Measurements from ENCODE around the gene TRPM4.

The TRPM4 gene

DNA sequence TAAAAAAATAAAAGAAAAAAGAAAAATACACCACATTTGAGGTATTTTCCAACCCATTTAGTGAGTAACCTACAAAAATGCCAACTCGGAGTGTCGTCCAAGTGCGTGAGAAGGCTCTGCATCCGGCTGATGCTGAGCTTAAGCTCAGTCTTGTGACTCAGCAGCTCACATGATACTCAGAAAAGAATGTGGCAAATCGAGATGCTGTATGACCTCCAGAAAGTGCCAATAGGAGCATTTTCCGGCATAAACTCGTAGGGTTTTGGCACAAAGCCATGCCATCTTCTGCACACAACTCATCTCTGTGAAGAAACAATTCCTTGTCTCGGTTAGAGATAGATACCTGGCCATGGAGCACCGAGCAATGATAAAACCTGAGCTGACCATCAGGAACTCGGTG is 58.5 kb downstream of the TRPM4 start:
- H3K27ac ChIP-seq: no peak overlapping the region

DNA sequence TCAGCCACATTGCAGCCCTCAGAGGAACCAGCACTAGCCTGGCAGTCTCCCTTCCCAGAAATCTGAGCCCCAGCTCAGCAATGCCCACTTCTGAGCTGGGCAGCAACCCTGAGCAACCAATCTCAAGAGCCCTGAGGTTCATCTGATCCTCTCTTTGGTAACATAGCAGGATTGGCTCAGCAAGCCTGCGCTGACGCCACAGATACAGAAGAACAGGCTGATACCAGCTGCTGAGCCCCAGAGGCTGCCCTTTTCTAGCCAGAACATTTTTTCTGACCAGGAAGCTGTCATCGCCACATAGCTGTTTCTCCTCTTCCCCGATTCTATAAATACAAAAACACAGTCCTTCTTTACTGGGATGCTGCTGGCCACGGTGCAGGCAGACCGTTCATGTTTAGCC is 59.8 kb downstream of the TRPM4 start:
- TF ChIP-seq, protein P1, sequence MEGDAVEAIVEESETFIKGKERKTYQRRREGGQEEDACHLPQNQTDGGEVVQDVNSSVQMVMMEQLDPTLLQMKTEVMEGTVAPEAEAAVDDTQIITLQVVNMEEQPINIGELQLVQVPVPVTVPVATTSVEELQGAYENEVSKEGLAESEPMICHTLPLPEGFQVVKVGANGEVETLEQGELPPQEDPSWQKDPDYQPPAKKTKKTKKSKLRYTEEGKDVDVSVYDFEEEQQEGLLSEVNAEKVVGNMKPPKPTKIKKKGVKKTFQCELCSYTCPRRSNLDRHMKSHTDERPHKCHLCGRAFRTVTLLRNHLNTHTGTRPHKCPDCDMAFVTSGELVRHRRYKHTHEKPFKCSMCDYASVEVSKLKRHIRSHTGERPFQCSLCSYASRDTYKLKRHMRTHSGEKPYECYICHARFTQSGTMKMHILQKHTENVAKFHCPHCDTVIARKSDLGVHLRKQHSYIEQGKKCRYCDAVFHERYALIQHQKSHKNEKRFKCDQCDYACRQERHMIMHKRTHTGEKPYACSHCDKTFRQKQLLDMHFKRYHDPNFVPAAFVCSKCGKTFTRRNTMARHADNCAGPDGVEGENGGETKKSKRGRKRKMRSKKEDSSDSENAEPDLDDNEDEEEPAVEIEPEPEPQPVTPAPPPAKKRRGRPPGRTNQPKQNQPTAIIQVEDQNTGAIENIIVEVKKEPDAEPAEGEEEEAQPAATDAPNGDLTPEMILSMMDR (IDR thresholded peaks at IDR 0.05): no peak
- TF ChIP-seq ZFX (IDR thresholded peaks at IDR 0.05; ENCODE audit: borderline replicate concordance): no peak

More for the DNA sequence above, 58.5 kb downstream of the TRPM4 start:
- TF ChIP-seq, protein P1 (IDR thresholded peaks at IDR 0.05): no peak
- TF ChIP-seq ZFX (IDR thresholded peaks at IDR 0.05; ENCODE audit: borderline replicate concordance): no peak

DNA sequence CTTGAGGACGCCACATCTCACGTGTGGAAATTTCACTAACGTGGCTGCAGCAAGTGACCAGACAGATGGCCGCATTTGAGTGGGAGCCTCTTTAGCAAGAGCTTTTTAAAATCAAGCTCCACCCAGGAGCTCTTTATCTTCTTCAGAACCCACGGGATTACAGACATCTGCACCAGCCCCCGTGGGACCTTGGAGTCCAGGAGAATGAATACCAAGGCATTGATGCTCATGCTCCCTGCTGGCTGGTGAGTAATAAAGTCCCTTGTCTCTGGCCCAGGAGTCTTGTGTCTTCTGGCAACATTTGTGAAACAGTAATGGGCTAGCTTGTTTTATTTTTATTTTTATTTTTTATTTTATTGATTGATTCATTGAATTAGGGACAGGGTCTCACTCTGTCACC is 64.4 kb downstream of the TRPM4 start:
- no peak overlapping the region for H3K27ac ChIP-seq
- no peak for TF ChIP-seq ZFX (IDR thresholded peaks at IDR 0.05; ENCODE audit: borderline replicate concordance)
- TF ChIP-seq, protein P1 (IDR thresholded peaks at IDR 0.05): no peak

More for the DNA sequence above, 59.8 kb downstream of the TRPM4 start:
- H3K27ac ChIP-seq: no peak overlapping the region

DNA sequence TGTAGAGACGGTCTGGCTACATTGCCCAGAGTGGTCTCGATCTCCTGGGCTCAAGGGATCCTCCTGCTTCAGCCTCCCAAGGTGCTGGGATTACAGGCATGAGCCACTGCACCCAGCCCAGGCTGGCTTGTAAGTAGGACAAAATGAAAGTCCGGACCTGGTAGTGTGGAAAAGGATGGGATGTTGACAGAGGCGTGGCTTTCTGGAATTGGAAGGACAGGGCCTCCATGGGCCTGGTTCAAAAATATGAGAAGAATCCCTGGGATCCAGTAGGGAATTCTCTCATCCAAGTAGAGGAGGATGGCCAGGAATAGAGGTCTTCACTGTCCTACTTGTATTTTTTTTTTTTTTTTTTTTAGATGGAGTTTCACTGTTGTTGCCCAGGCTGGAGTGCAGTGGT is 64.9 kb downstream of the TRPM4 start:
- TF ChIP-seq ZFX (IDR thresholded peaks at IDR 0.05; ENCODE audit: borderline replicate concordance): no peak
- TF ChIP-seq, protein P1 (IDR thresholded peaks at IDR 0.05): no peak
- no peak overlapping the region for H3K27ac ChIP-seq

DNA sequence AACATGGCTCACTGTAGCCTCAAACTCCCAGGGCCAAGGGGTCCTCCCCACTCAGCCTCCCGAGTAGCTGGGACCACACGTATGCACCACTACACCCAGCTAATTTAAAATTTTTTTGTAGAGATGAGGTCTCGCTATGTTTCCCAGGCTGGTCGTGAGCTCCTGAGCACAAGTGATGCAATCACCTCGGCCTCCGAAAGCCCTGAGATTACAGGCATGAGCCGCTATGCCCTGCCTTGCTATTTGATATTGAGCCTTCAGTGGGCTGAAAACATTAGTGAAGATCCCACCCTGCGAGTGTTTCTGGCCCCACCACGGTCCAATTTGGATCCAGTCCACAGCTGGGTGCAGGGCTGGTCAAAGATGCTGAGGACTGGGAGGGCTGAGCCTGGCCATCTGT is 65.9 kb downstream of the TRPM4 start:
- TF ChIP-seq, protein P1 (IDR thresholded peaks at IDR 0.05): no peak
- TF ChIP-seq ZFX (IDR thresholded peaks at IDR 0.05; ENCODE audit: borderline replicate concordance): no peak
- no peak overlapping the region for H3K27ac ChIP-seq

DNA sequence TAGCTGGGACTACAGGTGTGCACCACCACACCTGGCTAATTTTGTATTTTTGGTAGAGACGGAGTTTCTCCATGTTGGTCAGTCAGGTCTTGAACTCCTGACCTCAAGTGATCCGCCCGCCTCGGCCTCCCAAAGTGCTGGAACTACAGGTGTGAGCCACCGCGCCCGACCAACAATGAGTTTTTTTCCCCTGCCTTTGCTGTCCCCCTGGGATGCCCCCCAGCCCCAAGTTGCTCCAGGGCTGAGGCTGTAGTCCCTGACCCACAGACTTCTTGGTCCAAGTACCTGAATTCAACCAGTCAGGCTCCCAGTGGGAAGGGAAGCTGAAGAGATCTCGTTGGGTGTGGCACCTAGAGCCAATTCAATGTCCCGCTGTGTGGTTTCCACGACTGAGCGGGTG is 66.8 kb downstream of the TRPM4 start:
- 0 out of 2 replicates have a peak overlapping the region, but pooled peaks have one; percentile 23 for H3K27ac ChIP-seq

DNA sequence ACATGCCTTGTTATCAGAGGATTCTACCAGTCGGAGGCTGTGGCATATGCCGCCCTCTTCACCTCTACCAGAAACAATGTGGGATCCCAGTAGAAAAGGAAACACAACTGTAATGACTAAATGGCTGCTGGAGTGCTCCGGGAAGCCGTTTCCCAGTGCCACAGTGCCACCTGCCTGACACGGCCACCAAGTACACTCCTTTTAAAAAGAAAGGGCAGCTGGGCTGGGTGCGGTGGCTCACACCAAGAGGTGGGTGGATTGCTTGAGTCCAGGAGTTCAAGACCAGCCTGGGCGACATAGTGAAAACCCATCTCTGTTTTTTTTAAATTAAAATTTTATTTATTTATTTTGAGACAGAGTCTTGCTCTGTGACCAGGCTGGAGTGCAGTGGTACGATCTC is 67.3 kb downstream of the TRPM4 start:
- TF ChIP-seq ZFX (IDR thresholded peaks at IDR 0.05; ENCODE audit: borderline replicate concordance): no peak
- TF ChIP-seq, protein P1 (IDR thresholded peaks at IDR 0.05): peak; percentile 82
- 0 out of 2 replicates have a peak overlapping the region, but pooled peaks have one; percentile 23 for H3K27ac ChIP-seq

DNA sequence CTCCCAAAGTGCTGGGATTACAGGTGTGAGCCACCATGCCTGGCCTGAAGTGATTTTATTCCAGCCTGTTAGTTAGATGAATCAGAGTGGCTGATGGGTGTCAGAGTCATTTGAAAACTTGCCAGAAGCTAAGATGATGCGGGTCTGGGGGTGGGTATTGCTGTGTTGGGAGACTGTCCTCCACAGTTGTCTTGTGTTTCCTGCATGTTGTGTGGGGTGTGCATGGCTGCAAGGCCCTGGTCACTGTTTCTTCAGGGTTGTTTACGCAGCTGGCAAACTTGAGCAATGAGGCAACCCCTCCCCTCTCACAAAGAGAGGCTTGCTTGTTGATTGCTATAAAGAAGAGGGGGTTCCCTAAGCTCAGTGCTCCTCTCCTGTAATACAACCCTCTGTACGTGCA is 71.8 kb downstream of the TRPM4 start:
- TF ChIP-seq ZFX (IDR thresholded peaks at IDR 0.05; ENCODE audit: borderline replicate concordance): no peak
- TF ChIP-seq, protein P1 (IDR thresholded peaks at IDR 0.05): no peak
- H3K27ac ChIP-seq: no peak overlapping the region

Measured in 22Rv1 (cell line).